SKM-1 (cell line): ENCODE measurements around the gene ROS1.
A peak's percentile ranks its signal among the peaks of the same experiment; 100 is the strongest.
"Not testable (repeated sequence)": the region's sequence is repeated elsewhere in the genome, so short reads cannot be mapped to it uniquely, and the experiment has no call there.

Experiments
- DNase-seq: peaks from one replicate; lab custom pipeline; 2025; ENCODE audit not compliant: unreplicated experiment; lab: John Stamatoyannopoulos, UW

Gene ROS1

DNA sequence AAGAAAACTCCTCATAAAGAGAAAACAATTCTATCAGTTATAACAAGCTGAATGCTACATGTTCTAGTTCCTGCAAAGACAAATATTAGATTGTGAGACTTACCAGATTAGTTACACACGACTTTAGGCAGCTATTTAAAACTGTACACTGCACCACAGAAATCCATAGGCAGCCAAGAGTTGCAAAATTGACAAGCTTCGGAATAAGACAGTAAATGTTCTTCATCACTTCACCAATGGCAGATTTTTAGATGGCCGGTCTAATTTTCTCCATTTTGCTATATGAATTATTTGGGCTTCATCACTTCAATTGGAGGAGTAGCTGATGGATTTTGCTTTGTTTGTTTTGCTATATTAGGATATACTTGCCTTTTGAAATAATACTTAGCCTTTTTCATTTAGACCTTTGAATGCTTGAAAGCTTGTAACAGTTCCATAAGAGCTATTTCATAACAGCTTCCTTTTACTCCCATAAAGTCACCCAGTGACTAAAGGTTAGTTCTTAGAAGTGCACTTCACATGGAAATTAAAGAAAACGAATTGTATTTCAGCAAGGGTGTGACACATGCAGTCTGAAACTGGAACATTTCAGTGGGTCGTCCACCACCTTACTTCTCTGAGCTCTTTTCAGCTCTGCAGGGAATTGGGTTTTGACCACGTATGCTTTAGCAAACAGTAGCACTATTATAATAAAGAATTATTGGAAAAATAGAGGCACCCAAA, at the start of gene ROS1:
Gene ROS1 (minus strand): TSS at position 512 of the 723 bp plus-strand sequence. CDS start 286 bp downstream, at position 226.
- no peak for DNase-seq

DNA sequence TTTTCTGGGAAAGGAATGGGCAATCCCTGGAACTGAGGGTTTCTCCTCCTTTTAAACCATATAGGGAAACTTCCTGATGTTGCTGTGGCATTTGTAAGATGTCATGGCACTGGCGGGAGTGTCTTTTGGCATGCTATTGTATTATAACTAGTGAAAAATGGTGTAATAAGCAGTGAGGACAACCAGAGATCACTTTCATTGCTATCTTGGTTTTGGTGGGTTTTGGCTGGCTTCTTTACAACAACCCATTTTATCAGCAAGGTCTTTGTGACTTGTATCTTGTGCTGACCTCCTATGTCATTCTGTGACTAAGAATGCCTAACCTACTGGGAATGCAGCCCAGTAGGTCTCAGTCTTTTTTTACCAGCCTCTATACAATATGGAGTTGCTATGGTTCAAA, 47.7 kb upstream of the ROS1 start:
- no peak for DNase-seq

DNA sequence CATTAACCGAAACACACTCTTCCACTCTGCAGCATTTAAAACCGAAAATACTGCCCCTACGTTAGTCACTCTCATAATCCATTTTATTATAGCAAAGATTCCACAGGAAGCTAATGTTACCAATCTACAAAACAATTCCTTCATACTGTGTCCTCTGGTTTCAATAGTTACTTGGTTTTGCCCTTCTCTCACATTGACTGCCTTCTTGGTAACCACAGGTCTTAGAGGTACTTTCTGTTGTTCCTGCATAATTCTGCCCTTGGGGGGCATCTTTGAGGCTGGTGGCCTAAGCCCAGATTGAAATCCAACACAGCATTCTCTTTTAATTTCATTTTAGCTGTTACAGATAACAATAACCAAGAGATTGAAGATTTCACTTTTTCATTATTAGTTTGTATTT, 46.9 kb upstream of the ROS1 start:
- DNase-seq = no peak

DNA sequence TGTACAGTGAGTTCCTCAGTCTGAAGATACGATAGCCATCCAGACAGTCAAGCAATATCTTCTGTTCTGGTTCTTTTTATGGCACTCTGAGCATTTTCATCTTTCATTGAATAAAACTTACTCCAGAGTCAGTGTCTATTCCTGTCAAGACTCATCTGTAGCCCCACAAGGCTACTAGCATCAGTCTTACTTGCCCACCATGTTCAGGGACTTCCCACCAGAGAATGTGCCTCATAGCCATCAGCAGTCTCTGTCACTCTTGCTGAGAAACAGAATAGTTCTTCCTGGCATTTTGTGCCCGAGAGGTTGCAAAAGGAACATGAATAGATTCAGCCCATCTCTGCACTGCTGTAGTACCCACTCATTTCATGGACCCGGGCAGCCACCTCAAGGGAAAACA, 44.0 kb upstream of the ROS1 start:
- DNase-seq = no peak

DNA sequence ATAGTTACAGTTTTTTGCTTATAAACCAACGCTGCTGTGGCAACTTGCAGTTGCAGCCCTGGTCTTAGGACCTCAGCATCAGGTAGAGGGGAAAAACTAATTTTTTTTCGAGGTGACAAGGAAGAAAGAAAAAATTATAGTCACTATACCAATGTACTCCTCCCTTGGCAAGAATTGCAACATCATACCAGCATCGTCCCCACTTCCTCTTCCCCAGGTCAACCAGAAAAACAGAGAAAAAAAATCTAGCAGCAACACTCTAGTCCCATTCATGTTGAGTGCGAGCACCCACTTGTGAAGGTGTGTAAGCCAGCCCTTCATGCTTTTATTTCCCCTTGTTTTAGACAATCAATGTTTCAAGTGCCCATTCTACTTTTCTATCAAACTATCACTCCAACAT, 43.6 kb upstream of the ROS1 start:
- DNase-seq = peak; percentile 86

- DNase-seq = not testable (repeated sequence)
These were observed 42.8 kb upstream of the ROS1 start for GRCh38 chr6:117468527-117468926.

GRCh38 chr6:117467876-117468275, 42.1 kb upstream of the ROS1 start:
- DNase-seq = no peak

DNA sequence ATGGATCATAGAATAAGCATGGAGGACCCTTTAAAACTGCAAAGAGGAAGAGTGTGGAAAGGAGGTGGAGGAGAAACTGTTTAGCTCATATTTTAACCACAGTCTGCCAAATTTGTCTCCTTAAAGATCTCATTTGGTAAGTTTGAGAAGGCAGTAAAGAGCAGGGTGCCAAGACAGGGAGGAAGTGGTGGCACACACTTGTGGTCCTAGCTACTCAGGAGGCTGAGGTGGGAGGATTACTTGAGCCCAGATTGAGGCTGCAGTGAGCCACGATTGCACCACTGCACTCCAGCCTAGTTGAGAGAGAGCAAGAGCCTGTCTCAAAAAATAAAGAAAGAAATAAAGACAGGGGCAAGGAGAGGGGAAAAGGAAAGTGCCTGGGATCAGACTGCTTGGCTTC, 39.9 kb upstream of the ROS1 start:
- DNase-seq = no peak

GRCh38 chr6:117464700-117465099, 39.0 kb upstream of the ROS1 start:
- DNase-seq = no peak

- no peak for DNase-seq
These were observed 38.3 kb upstream of the ROS1 start for GRCh38 chr6:117463762-117464665.

DNA sequence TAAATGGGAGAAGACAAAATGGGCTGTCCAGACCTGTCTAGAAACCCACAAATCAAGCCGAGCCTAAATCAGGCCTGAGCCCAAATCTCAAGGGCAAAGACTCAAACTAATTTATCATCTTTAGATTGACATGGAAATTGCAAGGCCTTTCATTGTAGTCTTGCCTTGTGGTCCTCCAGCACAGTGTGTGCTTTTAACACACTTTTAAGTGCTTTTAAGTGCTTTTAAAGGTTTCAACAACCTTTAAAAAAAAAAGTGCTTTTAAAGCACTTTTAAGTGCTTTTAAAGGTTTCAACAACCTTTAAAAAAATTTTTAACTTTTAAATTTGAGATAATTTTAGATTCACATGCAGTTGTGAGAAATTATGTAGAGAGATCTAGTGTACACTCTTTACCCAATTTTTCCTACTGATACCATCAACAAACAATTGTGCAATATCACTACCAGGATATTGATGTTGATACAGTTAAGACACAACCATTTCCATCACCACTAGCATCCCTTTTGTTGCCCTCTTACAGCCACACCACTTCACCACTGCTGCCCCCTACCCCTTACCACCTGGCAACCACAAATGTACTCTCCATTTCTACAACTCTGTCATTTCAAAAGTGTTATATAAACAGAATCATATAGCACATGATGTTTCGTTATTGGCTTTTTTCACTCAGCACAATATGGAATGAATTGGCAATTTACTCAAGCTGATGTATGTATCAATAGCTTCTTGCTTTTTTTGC, 33.6 kb upstream of the ROS1 start:
- no peak for DNase-seq

DNA sequence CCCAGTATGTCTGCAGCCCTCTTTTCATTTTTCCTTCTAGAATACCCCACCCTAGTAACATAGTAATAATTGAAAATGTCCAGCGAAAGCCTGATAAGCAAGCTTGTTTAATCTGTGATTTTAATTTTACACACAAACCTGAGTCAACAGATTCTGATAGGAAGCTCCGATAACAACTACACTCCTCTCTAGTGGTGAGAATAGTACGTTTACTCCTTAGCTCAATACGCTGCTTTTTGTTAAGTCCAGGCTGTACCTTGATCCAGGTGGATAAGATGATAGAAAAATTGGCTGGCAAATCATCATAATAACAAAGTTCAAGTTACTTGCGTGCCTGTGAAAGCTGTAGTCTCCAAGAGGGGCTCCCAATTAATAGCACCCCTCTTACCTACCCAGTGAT, 31.3 kb upstream of the ROS1 start:
- DNase-seq = no peak

GRCh38 chr6:117456250-117456649, 30.5 kb upstream of the ROS1 start:
- no peak for DNase-seq

DNA sequence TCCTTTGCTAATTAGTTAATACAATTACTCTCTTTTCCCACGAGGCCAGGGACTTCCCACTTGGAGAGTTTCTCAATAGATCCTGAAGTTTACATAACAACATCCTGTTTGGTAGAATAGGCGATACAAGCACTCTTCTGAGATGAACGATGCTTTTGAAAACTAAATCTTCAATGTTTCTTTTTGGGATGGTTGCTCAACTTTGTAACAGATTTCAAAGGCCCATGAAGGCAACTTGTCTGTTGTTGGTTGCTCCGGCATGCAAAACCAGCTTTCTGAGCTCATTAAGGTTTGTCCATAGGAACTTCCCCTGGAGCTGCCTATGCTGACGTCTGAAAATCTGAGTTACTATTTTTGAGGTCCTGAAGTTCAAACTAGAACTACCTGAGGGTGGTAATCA, 25.9 kb upstream of the ROS1 start:
- no peak for DNase-seq

- DNase-seq = peak; percentile 56
These were observed 24.1 kb upstream of the ROS1 start for GRCh38 chr6:117449549-117450439.

DNA sequence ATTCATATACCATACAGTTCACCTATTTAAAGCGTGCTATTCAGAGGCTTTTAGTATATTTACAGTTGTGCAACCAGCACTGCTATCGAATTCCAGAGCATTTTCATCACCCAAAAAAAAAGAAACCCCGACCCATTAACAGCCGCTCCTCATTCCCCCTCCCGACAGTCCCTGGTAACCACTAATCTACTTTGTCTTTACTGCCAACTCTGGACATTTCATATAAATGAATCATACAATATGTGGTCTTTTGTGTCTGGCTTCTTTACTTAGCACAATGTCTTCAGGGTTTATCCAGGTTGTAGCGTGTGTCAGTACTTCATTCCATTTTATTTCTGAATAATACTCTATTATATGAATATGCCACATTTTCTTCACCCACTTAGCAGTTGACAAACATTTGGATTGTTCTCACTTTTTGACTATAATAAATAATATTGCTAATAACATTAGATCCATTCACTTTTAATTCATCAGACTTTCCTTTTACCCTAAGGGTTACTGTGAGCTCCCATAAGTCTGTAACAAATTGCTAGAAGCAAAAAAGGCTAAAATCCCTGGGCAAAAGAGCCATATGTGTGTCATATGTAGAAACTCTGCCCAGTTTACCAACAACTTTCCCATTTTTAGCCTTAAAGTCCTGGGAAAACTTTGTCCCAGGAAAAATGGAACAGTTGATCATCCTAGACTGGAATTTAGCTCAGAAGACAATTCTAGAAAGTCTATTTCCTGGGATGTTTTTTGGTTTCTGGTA, 23.2 kb upstream of the ROS1 start:
- no peak for DNase-seq

DNA sequence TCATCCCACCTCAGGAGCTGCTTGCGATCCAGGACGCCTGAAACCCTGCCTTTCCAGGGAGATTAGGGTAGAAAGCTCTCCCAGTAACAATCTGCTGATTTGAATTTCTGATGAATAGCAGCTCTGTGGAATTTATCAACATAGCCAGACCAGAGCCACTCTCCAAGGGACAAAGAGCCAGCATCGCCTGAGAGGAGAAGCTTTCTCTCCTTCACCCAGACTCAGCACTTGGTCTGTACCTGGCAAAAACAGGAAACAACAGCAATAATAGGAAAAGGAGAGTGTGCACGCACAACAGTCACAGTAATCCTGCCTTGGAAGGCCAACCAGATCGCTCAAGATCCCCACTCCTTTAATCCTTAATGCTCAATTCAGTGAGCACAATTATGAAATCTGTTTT, 22.3 kb upstream of the ROS1 start:
- no peak for DNase-seq

- no peak for DNase-seq
These were observed 21.1 kb upstream of the ROS1 start for GRCh38 chr6:117446861-117447260.

GRCh38 chr6:117444600-117444999, 18.9 kb upstream of the ROS1 start:
- no peak for DNase-seq

DNA sequence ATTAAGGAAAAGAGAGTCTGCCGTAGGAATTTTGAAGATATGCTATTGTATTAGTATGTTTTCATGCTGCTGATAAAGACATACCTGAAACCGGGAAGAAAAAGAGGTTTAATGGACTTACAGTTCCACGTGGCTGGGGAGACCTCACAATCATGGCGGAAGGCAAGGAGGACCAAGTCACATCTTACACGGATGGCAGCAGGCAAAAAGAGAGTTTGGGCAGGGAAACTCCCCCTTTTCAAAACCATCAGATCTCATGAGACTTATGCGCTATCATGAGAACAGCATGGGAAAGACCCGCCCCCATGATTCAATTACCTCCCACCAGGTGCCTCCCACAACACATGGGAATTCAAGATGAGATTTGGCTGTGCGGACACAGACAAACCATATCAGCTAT, 16.6 kb upstream of the ROS1 start:
- not testable (repeated sequence) for DNase-seq
